HG02588 (cell line): ENCODE data around the gene DPM2.
A peak's percentile ranks its signal among the peaks of the same experiment; 100 is the strongest.

Experiments
- ATAC-seq: cut with Tn5 transposase; IDR thresholded peaks from one replicate; pipeline ENCODE4 v1.9.1; 2021; ENCODE audit warnings: mild to moderate bottlenecking, moderate library complexity; ENCODE audit not compliant: unreplicated experiment

Gene DPM2

DNA sequence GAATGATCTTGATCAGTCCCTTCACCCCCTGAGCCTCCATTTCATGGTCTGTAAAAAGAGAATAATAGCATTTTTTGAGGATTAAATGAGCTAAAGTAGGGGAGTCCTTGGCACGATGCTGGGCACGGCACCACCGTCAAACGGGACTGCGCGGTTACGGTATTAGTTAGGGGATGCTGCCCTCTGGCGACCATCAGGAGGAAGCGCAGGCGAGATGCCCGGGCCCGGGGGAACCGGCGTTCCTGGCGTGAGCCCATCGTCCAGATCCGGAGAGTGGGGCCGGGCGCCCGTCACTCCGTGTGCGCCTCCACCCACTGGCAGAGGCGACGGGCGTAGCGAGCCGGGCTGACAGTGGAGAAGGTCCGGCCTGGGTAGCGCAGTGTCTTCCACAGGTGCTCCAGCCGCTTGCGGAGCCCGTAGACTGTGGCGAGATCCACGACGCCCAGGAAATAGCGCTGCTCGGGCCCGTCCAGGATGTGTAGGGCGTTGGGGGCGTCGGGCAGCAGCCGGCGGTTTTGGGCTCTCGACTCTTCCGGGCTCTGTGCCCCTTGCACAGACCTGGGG, 16.0 kb downstream of the DPM2 start:
- ATAC-seq = no peak

- ATAC-seq = no peak
These were observed 16.9 kb downstream of the DPM2 start for GRCh38 chr9:127920794-127921193.

GRCh38 chr9:127919253-127919815, 18.3 kb downstream of the DPM2 start:
- no peak for ATAC-seq

- no peak for ATAC-seq
These were observed 19.2 kb downstream of the DPM2 start for GRCh38 chr9:127918183-127919107.

GRCh38 chr9:127917603-127918002, 20.1 kb downstream of the DPM2 start:
- ATAC-seq = no peak

DNA sequence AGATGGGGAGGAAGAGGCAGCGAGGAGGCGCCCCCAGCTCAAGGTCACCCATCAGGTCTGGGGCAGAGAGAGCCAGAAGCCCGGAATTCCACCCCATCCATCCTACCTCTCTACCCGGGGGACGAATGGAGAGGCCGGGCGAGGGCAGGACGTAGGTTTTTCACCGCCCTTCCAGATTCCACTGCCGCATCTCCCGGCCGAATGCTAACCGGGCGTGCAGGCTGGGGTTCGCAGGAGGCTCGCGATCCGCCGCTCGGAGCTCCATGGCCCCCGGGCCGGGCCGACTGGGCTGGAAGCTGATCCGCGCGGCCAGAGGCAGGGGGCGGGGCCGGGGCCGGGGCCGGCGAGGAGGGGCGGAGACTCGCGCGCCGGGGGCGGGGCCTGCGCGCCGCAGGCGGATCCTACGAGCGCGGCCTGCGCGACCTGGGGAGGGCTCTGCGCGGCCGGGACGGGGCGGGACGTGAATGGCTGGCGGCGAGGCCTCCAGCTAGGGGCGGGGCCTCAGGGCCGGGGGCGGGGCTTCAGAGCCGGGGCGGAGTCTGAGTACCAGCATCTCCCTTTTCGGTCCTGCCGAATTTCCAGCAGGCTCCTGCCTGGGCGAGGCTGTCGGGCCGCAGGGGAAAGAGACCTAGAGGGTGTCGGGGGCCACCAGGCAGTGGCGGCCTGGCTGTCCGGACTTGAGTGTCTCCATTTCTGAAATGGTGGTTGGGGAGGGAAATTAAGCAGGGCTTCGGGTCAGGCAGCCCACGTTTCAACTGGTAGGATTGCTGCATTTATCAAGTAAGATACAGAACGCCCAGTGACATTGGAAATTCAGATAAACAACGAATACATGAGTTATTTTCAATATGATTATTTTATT, 20.7 kb downstream of the DPM2 start, which contains the start of gene ST6GALNAC4:
Gene ST6GALNAC4, minus strand, starts transcription at position 322 of the 862 bp plus-strand sequence. CDS start 622 bp downstream, outside the sequence.
- peak; percentile 65 for ATAC-seq

- no peak for ATAC-seq
These were observed 21.6 kb downstream of the DPM2 start for GRCh38 chr9:127915801-127916719.

DNA sequence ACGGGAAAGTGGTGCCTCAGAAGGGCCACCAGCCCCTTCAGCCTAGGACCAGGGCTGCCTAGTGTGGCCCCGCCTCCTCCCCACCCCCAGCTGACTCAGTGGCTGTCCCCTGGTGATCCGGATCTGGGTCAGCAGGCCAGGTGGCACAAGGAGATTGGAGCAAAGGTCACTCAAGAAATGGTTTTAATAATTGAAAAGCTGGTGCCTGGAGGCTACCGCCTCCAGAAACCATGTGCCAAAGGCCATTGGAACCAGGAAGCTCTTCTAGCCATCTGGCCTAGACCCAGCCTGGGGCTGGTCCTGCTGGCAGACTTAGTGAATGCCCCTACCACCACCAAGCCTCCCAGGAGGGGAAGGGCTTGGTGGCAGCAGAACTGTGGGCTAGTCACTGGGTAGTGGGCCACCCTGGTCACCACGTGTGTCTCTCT, 22.3 kb downstream of the DPM2 start:
- ATAC-seq = no peak

- ATAC-seq = no peak
These were observed 24.0 kb downstream of the DPM2 start for GRCh38 chr9:127913682-127914081.

DNA sequence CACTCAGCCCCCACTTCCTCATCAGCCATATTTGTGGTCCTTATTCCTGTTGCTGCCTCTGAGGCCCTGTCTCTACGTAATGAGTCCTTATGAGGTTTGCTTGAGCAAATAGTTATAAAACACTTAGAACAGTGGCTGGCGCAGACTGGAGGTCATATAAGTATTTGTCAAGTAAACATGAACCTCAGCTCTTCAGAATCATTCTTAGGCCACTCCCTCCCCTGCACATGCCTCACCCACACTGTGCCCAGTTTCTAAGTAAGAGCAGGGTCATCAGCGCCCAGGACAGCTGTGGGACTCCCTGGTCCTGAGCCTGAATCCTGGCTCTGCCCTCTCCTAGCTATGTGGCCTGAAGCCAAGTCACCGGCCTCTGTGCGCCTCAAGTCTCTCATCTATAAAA, 24.8 kb downstream of the DPM2 start:
- ATAC-seq = no peak

- ATAC-seq = no peak
These were observed 25.4 kb downstream of the DPM2 start for GRCh38 chr9:127912296-127912695.

GRCh38 chr9:127910613-127911205, 26.9 kb downstream of the DPM2 start:
- ATAC-seq = no peak

GRCh38 chr9:127909839-127910273, 27.8 kb downstream of the DPM2 start:
- ATAC-seq = no peak

GRCh38 chr9:127908660-127908926, 29.1 kb downstream of the DPM2 start:
- no peak for ATAC-seq

DNA sequence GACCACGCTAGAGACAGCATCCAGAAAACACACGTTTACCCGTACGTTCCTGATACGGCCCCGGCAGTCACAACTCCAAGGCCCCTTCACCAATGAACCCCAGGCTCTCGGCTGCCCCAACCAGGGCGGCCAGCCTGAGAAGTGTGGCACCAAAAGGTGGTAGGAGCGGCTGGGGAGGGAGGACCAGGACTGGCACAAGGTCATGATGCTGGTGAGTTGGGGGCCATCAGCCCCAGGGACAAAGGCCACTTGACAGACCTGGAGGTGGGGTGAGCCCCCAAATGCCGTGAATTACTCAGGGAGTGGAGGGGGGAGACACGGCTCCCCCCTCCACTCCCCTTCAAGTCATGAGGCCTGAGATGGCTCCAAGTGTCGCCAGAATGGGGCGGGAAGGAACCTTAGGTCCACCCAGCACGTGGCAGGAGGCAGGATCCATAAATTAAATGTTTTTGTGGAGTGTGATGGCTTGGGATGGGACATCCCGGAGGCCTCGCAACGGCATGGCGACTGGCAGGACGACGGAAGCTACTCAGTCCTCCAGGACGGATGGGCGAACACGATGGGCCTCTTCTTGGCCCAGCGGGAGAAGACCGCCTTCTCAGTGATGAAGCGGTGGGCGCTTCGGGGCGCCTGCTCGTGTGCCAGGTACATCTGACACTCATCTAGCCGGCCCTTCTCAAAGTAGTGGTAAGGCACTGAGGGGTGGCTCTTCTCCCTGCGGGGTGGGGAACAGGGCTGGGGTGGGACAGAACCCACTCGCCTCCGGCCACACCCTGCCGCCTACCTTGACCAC, 29.6 kb downstream of the DPM2 start:
- no peak for ATAC-seq

GRCh38 chr9:127905788-127906191, 31.9 kb downstream of the DPM2 start:
- ATAC-seq = no peak

DNA sequence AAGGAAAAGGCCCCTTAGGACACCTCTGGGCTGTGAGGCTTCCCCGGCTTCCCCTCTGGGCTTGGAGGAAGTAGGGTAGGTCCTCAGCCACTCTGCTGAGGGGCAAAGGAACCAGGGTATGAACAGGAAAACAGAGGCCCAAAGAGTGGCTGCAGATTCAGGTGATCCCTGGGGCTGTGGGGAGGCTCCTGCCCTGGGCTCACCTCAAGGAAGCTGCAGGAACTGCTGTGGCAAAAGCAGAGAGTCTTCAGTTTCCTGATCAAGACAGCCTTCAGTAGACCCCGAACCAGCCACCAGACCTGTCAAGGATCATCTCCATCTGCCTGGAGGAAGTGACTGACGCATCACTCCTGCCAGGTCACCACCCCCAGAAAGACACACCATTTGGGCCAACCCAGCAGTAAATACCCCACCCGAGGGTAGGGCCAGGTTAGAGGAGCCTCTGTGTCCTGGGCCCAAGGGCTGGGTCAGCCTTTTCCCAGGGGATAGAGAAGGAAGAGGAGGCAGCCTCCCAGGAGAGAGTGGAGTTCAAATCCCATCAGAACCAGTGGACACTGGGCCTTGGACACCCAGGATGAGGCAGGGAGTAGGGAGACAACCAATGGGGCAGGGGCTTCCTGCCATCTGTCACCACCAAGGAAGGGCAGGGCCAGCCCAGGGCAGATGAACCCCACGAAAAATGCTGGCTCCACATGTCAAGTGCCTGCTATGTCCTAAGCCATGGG, 32.5 kb downstream of the DPM2 start:
- ATAC-seq = no peak

DNA sequence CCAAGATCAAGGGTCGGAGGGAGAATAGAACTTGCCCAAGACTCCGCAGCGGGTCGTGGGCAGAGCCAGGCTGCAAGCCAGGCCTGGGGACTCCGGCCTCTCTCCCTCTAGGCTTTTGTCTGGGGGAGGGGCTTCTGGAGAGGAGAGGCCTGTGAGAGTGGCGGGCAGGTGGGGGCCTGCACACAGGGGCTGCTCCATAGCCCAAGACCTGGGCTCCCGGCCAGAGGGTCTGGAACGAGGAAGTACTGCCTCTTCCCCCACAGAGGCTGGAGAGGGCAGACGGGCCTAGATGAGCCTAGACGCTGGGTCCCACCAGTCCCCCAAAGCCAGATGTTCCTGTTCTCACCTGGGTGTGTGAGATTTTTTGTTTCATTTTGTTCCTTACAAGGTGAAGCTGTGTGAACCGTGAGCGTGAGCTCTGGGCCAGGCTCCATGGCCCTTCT, 33.1 kb downstream of the DPM2 start:
- no peak for ATAC-seq
